Measurements from ENCODE around the gene LYPD6B.

LYPD6B gene

GRCh38 chr2:149038442-149039212 is at the start of gene LYPD6B:
Gene LYPD6B (plus strand): TSS chr2:149038699. CDS start chr2:149130949, 92,250 bp downstream.
- DNase-seq = no peak

DNA sequence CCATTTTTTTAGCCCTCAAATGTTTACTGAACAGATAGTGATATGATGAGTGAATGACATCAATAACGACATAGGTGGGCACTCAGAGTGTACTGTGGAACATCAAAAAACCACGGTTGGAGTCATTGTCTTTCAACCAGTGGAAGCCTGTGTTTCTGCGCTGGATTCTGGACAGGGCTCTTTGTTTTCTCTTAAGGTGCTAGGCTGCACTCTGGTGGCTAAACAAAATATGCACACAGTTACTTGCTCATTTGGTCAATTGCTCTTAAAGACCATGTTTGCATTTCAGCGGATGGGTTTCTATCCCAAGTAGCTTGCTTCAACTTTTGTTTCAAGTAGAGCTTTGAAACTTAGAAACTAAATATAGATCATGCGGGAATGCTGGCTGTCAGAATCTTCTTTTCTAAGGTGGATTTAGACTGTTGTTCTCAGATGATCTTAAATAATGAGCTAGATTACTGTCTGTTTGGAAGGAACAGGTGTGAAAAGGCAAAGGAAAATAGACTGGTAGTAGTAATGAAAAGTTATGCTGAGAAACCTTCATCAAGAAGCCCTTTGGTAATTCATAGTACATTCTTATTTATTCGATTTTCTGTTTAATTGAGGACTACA is 48.5 kb upstream of the LYPD6B start:
- peak; percentile 33 for DNase-seq

- no peak for DNase-seq
These were observed 47.5 kb upstream of the LYPD6B start for GRCh38 chr2:148990968-148991367.

DNA sequence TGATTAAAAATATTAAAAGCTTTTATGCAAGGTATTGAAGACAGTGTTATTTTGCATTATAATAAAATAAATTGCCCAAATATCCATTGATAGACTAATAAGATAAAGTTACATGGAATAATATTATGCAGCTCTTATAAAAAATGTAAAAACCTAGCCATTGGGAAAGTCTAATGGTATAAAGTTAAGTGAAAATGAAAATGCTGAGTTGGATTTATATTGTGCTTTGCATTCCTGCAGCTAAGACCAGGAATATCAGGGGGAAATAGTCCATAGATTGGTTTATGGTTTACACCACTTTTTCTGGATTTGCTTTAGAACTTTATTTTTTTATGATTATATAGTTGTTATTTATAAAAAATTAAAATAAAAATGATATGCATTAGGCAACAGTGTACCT is 46.1 kb upstream of the LYPD6B start:
- DNase-seq = no peak

GRCh38 chr2:148993351-148993750 is 45.1 kb upstream of the LYPD6B start:
- no peak for DNase-seq

DNA sequence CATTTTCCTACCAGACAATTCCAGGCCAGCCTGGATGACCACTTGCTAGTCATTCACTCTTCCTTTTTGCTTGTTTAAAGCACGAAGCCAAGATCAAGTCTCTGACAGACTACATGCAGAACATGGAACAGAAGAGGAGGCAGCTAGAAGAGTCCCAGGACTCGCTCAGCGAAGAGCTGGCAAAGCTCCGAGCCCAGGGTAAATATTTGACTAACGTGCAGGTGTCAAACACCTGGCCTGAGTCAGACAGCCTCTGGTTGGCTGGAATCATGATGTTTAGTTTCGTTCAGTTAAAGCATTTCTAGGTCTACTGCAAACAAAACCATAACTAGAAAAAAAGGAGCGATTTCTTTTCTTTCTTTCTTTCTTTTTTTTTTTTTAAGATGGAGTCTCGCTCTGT is 44.2 kb upstream of the LYPD6B start:
- DNase-seq = no peak

DNA sequence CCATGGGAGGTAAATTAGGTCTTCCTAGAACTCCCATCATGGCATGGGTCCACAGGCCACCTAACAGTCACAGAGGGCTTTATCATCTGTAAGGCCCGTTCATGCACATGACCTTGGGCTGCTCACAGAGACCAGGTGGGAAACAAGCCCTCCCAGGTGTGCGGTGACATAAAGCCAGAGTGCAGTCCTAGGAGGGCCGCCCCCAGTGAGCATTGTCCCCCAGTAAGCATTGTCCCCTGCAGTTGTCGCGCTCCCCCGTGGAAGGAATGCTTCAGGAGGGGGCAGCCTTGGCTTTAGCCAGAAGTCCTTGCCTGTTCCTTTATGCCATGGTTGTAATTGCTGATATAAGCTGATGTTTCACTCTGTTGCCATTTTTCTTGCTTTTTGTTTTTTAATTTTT is 41.7 kb upstream of the LYPD6B start:
- no peak for DNase-seq

DNA sequence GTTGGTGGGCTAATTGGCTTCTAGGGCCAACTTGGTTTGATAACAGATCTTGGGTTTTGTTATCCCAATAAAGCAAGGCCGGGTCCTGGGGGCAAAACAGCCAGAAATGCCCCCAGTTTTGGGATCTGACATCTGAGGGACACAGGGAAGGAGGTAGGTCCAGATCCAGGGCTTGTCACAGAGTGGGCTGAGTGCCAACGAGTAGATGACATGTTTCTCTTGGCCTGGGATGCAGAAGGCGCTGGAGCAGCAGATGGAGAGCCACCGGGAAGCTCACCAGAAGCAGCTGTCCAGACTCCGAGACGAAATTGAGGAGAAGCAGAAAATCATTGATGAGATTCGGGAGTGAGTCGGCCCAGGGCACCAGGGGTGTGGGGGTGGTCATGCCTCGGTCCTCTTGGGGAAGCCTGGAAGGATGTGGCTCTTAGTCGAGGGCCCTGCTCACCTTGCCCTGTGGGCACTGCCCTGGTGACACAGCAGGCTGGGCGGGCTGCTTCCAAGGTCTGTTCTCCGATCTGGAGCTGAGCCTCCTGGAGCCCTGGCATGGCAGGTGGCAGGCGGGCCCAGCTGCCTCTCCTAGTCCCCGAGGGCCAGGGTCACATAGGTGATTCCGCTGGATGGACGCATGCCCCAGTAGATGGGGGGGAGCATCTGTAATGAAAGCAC is 40.2 kb upstream of the LYPD6B start:
- no peak for DNase-seq

DNA sequence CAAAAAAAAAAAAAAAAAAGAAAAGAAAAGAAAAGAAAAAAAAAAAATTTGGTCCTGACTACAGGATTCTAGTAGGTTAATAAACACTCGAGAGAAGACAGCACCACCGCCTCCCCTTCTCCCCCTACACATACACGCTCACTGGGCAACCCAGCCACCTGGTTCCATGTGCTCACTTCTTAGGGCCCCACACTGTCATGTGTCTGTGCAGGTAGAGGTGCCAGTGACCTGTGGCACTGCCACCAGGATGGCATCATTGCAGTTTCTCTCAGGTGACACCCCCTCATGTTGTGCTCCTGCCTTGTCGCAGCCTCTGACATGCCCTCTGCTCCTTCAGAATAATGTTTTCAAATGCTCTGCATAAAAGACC is 39.7 kb upstream of the LYPD6B start:
- DNase-seq = no peak

DNA sequence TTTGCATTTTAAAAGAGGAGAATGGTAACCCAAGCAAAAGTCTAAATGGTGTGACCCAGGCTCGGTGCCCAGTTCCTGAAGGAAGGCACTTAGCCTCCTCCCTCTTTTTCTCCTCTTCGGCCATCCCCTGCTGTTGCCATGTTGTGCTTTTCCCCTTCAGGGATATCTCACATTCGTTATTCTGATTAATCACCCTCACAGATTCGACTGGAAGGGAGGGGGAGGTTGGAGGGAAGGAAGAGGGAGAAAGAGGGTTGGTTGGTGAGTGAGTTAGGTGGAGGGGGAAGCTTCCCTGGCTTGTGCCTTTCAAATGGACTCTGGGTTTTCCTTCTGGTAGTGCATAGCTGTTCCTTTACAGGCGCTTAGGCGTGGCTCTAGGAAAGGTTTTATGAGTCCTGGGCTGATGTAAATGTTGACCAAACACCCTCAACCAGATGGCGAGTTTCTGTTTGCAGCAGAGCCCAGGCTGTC is 39.0 kb upstream of the LYPD6B start:
- DNase-seq = no peak

DNA sequence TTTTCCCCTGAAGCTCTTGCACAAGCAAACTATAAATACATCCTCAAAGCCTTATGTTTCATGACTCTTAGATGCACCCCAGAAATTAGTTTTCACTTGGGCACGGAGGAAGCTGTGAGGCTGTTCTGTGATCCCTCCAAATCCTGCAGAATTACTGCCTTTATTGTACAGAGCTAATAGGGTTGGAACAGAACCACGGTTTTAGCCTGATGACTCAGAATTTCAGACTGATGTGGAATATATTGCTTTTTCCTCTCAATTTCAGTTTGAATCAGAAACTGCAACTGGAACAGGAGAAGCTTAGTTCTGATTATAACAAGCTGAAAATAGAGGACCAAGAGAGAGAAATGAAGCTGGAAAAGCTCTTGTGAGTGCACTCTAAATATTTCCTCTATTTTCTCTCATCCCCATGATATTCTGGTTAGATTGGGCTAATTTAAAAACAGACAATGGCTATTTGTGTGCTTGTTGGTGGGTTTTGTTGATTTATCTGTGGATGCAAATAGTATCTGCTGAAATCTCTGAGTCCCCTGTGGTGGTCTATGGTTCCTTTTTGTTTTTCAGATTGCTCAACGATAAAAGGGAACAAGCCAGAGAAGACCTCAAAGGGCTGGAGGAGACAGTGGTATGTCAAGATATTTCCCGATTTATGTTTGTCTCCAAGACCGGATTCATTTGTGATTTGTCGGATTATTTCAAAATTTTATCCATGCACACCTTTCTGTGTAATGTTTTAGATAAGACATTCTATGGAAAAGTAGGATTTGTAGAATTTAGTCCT is 38.2 kb upstream of the LYPD6B start:
- no peak for DNase-seq

- no peak for DNase-seq
These were observed 37.0 kb upstream of the LYPD6B start for GRCh38 chr2:149001496-149001895.

DNA sequence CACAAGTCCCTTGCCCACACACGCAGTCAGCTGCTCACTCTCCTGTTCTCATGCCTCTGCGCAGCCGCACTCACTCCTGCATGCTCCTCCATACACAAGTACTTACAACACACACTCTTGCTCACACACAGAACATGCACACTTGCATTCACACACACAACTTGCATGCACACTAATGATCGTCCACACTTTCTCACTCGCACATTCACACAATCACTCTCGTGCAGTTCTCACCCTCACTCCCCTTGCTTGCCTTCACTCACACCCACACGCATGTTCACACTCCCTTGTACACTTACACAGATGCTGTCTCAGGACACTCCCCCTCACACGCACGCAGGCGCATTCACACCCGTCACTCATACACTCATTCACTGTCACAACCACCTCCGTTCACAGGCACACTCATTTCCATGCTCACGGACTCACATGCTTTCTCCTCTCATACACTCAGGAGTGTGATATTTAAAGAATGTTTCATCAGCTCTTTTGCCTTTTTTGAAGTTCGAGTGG is 36.1 kb upstream of the LYPD6B start:
- no peak for DNase-seq

GRCh38 chr2:149002891-149003740 is 35.4 kb upstream of the LYPD6B start:
- DNase-seq = no peak

DNA sequence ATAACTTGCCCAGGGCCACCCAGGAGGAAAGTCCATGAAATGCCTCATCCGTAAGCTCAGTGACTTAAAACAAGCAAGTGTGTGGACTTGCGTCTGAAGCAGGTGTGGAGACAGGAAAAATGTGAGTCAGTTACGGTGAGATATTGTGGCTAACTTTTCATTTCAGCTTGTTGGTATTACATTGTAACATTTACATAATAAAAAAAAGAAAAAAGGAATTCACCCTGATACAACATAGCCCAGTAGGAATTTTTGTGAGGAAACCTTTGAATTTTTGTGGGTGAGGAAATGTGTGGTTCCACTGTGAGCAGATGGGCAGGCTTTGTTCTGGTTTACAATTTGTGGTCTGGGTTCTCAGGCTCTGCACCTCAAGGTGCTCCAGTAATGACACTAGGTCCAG is 33.7 kb upstream of the LYPD6B start:
- no peak for DNase-seq

DNA sequence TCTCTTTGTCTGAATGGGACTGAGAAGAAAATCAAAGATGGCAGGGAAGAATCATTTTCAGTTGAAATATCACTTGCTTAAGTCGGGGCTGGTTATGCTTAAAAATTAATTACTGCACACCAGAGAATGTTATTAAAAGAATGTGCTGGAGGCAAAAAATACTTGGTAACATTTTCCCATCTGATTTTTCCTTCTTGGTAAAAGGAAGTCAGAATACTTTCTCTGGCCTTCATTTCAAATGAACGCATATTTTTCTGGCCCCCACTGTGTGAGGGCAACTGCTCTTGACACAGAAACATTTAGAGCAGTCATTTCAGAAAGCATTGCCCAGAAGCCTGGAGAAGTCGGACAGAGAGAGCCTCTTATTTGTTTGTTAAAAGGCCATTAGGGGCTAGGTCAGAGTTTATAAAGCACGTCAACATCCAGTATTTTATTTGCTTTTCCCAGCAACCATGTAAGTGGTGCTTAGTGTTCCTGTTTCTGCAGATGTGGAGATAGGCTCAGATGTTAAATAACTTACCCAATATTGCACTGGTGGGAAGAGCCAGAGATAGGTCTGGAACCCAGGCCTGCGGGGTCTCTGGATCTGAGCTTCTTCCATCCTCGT is 32.9 kb upstream of the LYPD6B start:
- DNase-seq = no peak

DNA sequence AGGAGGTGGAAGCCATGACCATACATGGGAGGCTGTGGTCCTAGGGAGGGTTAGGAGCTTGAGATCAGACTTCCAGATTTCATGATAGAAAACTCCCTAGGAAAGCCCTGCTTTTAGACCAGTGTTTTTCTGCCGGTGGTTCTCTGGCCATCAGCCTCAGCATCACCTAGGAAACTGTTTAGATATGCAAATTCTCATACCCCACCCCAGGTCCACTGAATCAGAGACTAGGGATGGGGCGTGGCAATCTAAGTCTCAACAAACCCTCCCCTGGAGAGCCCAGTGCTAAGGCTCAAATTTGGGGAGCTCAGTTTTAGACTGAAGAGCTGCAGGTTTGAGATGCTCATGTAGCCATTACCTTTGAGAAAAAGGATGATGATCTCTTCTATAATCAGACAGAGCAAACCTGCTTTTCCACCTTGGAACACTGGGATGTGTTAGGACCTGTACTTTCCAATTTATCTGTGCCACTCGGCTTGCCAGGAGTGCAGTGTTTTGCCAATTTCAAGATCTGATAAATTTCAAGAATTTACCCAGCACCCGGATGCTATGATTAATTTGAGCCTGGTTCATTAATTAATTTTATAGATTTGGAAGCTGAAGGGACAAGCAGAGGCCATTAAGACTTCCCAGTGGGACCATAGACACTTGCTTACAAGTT is 31.5 kb upstream of the LYPD6B start:
- no peak for DNase-seq

GRCh38 chr2:149008381-149008780 is 30.1 kb upstream of the LYPD6B start:
- no peak for DNase-seq

GRCh38 chr2:149009576-149010461 is 28.7 kb upstream of the LYPD6B start:
- no peak for DNase-seq

DNA sequence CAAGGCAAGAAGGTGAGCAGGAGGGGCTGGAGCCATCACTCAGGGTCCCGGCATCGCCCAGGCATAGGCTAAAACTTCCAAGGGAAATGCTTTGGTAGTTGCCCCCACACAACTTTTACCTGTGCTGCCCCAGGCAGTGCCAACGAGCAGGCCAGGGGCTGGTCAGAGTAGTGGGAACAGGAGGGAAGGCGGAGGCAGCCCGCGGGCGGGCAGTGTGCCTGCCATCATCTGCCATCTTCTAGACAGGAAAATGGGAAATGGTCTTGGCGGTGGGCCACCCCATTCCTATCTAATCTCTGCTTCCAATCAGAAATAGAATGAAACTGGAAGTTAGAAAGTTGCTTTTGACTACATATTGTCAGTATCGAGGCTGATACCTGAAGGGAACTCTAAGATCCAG is 26.0 kb upstream of the LYPD6B start:
- DNase-seq = no peak
